HG03095 (cell line): ENCODE data around the gene CA7.
"Not testable (repeated sequence)": the region's sequence is repeated elsewhere in the genome, so short reads cannot be mapped to it uniquely, and the experiment has no call there.

Experiments used
- ATAC-seq: cut with Tn5 transposase; IDR thresholded peaks from one replicate; pipeline ENCODE4 v1.9.1; 2021; ENCODE audit warnings: moderate library complexity; ENCODE audit not compliant: unreplicated experiment

Gene CA7

DNA sequence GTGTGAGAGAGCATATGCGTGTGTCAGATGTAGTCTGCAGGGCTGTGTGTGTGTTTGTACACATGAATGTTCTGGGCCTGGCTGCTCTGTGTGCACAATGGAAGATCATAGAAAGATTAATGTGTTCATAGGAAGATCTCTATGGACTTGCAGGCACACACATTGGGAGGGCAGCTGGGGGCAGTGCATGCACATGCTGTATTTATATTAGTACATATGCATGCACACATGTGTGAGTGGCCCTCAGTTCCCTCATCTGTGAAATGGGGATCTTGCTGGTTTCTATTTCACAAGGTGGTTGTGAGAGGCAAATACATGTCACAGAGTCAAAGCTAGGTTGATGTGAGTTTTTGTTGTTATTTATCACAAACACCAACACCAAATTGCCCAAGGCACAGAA is 2.1 kb downstream of the CA7 start:
- ATAC-seq = no peak

- no peak for ATAC-seq
These were observed 2.6 kb downstream of the CA7 start for GRCh38 chr16:66846831-66847230.

GRCh38 chr16:66847533-66848067 is 3.4 kb downstream of the CA7 start:
- no peak for ATAC-seq

GRCh38 chr16:66848172-66848571 is 4.0 kb downstream of the CA7 start:
- no peak for ATAC-seq

DNA sequence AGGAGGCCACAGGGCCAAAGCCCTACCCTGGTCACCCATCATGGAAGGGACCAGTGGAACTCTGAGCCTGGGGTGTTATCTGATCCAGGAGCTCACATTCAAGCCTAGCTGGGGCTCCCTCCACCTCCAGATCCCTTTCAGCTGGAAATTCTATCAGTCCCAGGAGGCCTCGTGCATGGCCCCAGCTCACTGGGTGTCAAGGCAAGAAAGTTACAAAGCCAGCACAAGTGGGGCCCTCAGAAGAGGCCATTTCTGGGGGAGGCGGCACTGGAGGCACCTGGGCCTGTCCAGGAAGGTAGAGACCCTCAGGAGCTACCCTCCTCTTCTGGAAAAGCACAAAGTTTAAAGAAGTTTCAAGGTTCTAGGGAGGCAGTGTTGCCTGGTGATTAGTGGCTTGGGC is 4.8 kb downstream of the CA7 start:
- no peak for ATAC-seq

GRCh38 chr16:66849549-66849948 is 5.3 kb downstream of the CA7 start:
- ATAC-seq = no peak

DNA sequence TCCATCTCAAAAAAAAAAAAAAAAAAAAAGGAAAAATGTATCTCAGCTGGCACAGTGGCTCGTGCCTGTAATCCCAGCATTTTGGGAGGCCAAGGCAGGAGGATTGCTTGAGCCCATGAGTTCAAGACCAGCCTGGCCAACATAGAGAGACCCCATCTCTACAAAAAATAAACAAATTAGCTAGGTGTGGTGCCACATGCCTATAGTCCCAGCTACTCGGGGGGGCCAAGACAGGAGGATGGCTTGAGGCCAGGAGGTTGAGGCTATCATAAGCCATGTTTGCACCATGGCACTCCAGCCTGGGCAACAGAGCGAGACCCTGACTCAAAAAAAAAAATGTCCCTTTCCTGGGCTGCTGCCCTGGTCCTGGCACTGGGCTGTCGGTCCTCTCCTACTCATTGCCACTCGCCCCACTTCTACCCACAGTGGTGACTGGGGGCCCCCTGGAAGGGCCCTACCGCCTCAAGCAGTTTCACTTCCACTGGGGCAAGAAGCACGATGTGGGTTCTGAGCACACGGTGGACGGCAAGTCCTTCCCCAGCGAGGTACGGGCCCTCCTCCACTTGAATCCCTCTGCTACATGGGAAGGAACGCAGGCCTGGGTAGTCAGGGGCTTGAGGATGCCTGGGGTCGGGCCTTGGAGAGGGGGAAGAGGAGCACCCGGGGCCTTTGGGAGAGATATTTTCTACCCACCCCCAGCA is 6.1 kb downstream of the CA7 start:
- ATAC-seq = no peak

DNA sequence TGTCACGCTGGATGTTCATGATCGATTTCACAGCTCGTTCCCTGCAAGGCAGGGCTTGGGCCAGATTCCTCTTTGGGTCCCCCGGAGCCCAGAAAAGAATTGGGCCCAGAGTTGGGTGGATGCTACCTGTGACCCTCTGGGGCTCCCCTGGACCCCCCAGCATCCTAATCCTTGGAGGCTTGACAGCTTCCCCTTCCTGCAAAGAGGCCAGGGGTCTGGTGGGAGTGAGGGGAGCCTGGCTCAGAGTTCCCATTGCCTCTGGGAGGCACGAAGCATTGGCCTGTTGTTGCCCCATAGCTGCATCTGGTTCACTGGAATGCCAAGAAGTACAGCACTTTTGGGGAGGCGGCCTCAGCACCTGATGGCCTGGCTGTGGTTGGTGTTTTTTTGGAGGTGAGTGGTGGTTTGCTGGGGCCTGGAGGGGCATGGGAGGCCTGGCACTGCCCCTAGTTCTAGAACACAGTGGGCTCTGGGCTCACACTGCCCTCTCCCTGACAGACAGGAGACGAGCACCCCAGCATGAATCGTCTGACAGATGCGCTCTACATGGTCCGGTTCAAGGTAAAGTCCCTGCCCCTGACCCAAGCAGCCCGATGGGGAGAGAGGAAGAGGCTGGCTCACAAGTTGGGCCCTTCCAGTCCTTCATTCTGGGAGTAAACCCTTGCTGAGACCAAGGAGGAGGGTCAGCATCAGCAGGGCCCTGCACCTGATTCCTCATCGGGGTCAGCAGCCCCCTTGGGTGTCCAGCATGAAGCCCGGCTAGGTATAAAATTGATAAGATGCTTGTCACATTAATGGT is 7.2 kb downstream of the CA7 start:
- ATAC-seq = no peak

GRCh38 chr16:66853261-66854139 is 9.3 kb downstream of the CA7 start:
- no peak for ATAC-seq

DNA sequence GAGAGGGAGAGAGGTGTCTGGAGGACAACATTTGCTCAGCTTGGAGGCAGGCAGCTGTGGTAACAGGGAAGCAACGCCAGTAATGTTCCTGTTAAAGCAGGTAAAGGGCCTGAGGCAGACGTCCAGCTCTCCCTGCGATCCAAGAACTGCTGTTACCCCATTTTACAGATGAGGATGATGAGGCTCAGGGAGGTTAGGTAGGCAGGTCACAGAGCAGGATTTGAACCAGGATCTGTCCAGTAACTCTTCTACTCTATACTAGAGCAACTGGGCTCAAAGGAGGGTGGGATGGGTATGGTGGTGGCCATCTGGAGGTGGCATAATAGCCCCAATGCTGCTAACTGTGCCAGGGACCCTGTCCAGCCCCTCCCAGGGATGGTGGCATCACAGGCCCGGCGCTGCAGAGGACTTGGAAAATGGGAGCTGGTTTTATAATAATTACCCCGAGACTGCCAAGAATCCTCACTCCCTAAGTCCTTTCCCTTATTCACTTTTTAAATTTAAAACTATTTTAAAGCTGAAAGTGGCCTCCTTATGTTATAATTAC is 12.0 kb downstream of the CA7 start:
- no peak for ATAC-seq

DNA sequence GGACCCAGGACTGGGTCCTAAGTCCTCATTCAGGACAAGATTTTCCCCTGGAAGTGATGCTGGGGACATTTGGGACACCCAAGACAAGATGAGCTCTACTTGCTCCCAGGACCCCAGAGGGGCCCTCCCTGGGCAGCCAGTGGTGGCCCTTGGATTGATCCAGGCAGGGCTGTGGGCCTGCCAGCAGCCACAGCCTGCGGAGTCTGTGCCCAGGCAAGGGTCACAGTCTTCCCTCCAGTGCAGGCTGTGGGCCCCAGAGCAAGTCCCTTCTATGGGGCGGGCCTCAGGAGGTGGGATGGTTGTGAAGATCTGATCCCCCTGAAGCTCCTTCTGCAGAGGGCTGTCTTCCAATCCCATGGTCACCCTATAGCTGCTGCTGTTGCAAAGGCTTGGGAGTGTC is 12.6 kb downstream of the CA7 start:
- ATAC-seq = no peak

DNA sequence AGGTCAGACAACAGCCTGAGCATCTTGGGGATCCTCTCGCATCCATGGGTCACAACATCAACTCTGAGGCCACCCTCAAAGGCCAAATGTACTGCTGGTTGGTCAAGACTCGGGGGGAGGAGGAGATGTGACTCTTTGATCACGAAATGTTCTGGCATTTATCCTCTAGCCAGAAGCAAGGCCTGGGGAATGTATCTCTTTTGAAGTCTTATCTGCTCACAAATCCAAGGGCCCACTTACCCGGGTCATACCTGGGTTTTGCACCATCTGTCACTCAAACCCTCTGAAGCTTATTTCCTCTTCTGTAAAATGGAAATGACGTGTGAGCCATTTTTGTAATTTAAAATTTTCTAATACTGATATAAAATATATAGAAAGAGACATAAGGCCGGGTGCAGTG is 13.2 kb downstream of the CA7 start:
- no peak for ATAC-seq

- peak; percentile 62 for ATAC-seq
These were observed 14.7 kb downstream of the CA7 start for GRCh38 chr16:66858740-66859396.

- no peak for ATAC-seq
These were observed 15.3 kb downstream of the CA7 start for GRCh38 chr16:66859397-66860068.

- ATAC-seq = no peak
These were observed 17.9 kb downstream of the CA7 start for GRCh38 chr16:66862023-66862520.

DNA sequence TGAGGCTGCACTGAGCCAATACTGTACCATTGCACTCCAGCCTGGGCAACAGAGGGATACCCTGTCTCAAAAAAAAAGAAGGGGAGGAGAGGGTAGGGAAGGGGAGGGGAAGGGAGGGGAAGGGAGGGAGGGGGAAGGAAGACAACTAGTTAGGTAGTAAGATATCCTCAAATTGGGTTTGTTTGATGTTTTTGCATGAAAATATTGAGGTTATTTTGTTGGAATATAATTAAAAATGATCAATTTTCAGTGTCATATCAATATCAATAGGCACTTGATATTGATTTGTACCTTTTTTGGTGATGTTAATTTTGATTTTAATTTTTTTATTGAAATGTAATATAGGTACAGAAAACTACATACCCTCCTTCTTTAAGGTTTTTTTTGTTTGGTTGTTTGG is 19.5 kb downstream of the CA7 start:
- no peak for ATAC-seq

DNA sequence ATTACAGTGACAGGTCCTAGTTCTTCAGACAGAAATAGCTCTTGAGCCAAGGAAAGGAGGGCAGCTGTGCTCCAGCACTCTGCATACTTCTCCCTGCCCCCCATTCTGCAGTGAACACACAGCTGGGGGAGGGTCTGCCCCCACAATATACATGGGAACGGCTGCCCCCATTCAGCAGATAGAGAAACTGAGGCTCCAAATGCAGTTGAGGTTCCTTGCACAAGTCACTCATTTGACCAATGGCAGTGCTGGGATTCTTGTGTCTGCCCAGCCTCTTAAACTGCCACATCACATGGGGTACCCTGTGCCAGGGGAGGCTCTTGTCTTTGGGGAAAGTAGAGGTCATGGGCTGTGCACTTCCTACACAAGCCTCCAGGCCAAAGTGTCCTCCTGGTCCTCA is 25.2 kb downstream of the CA7 start:
- no peak for ATAC-seq

- not testable (repeated sequence) for ATAC-seq
These were observed 27.1 kb downstream of the CA7 start for GRCh38 chr16:66871363-66871762.

- no peak for ATAC-seq
These were observed 27.6 kb downstream of the CA7 start for GRCh38 chr16:66871840-66872239.

- no peak for ATAC-seq
These were observed 28.3 kb downstream of the CA7 start for GRCh38 chr16:66872559-66872942.
